Muscle of back (tissue), 11 donors: Measurements from ENCODE around the gene AP3D1. TPM values are rescaled to one million over a fixed set of nuclear protein-coding genes. Genes with fewer than 3 reads are reported as not detected.
"Not testable (repeated sequence)": the region's sequence is repeated elsewhere in the genome, so short reads cannot be mapped to it uniquely, and the experiment has no call there.

Source experiments
- DNase-seq, 3 donors: peaks; one replicate each; pipeline versions ENCODE4 v3.0.0 to v3.0.0-alpha.2; 2013
- polyA plus RNA-seq, 10 donors: library from polyadenylated mRNA; unstranded; fragments of 120-200 nt; gene quantifications; one replicate each; pipeline ENCODE4 v1.2.1, GENCODE V29; 2013; ENCODE audit not compliant: insufficient read length in 10 of 10

The AP3D1 gene
- polyA plus RNA-seq, 10 donors: 52.0 to 77.1 (median 62.3) TPM

DNA sequence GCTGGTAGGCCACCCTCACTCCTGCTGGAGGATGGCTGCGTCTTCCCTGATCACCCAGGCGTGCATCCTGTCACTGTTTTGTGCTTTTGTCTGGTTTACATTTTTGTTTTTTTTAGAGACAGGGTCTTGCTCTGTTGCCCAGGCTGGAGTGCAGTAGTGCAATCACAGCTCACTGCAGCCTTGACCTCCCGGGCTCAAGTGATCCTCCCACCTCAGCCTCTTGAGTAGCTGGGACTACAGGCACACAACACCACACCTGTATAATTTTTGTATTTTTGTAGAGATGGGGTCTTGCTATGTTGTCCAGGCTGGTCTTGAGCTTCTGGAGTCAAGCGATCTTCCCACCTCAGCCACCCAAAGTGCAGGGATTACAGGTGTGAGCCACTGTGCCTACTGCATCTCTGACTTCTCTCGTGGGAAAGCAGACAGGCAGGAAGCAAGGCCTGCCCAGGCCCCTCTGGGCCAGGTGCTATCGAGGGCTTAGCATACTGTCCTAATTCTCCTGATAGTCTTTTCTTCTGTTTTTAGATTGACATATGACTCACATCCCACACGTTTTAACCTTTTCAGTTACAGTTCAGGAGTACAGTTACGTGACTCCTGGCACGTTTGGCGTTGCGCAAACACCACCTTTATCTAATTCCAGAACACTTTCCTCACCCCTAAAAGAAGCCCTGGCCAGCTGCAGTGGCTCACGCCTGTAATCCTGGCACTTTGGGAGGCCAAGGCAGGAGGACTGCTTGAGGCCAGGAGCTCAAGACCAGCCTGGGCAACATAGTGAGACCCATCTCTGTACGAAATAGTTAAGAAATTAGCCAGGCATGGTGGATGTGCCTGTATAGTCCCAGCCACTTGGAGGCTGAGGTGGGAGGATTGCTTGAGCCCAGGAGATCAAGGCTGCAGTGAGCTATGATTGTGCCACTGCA lies 64.4 kb downstream of the AP3D1 start:
- not testable (repeated sequence) for DNase-seq

DNA sequence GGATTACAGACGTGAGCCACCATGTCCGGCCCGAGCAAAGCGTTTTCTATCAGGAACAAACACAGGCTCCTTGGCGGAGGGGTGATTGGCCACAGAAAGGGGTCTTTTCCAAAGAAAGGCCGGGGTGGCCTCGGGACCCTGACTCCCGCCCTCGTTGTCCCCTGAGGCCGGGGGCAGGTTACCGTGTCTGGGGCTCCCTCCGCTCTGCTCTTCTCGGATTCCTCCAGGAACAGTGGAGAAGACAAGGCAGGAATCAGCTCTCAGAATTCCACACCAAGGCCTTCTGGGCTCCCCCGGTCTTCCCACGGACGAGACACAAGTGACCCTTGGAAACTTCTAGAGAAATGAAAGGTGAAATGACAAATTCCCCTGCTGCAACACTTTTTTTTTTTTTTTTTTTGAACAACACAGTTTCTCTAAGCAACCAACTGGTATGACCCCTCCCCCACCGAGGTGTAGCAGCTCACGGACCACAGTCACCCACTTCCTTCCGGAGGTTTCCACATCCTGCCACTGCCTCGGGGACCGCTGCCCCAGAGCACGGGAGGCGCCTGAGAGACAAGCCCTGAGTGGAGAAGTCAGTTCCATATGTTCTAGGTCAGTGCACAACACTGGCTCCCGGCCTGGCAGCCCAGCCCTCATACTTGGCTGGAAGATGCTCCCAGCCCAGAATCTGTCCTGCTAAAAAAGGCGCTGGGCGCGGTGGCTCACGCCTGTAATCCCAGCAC lies 66.2 kb downstream of the AP3D1 start:
- no peak for DNase-seq

DNA sequence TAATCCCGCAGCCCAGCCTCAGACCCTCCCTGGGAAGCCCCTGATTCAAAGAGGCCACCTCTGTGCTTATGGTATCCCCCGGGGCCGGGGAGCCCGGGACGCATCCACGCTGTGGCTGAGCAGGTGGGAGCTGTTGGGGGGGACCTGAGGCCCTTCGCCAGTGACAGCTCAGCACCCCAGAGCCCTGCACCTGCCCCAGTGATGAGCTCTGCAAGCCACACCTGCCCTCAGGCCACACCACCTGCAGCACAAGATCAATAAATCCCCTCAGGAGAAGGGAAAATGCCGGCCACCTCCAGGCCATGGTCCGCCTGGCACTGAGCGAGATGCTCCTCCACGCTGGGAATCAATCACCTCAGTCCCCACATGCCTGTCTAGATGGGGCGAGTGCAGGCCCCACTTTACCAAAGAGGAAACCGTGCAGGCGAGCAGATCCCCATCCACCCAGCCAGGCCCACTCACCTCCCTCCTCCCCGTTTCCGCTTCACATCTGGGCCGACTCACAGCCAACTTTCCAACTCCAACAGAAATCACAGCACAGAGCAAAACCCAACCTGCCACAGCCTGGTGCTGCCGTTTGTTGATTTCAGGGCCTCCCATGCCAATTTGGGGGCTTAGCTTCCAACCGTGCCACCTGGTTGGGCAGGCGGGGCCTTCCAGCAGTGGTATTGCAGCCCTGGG lies 68.1 kb downstream of the AP3D1 start:
- DNase-seq: peak in 1 of 3 donors; percentile 79

DNA sequence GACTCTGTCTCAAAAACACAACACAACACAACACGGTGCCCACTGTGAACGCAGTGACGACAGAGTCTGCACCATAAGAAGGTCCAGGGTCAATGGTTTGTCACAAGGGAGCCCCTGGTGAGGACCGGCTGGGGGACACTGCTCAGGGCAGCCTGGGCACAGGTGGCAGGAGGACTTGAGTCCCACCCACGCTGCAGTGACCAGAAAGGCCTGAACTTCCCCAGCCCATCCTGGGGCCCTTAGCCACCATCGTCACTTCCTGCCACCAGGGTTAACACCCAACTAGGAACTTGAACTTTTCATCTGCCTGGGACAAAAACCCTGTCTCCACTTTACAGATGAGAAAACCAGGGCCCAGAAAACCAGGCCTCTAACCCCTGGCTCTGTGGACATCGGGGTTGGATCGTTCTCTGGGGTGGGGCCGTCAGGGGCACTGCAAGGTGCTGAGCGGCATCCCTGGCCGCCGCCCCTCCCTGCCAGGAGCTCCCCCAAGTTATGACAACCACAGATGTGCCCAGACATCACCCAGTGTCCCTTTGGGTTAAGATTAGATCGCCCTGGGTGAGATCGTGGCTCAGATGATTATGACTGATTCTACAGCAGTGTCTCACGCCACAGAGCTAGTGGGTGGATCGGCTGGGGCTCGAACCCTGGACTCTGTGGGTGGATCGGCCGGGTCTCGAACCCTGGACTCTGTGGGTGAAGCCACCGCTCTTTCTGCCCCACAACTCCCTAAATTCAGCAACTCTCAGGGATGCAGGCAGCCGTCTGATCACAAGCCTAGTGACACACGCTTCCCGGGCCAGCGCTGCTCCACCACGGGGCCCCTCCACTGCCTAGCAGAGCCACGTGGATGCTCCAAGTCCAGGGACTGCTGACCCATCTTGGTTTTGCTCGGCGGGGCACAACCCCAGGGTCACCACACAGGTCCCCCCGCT lies 69.2 kb downstream of the AP3D1 start:
- no peak for DNase-seq

DNA sequence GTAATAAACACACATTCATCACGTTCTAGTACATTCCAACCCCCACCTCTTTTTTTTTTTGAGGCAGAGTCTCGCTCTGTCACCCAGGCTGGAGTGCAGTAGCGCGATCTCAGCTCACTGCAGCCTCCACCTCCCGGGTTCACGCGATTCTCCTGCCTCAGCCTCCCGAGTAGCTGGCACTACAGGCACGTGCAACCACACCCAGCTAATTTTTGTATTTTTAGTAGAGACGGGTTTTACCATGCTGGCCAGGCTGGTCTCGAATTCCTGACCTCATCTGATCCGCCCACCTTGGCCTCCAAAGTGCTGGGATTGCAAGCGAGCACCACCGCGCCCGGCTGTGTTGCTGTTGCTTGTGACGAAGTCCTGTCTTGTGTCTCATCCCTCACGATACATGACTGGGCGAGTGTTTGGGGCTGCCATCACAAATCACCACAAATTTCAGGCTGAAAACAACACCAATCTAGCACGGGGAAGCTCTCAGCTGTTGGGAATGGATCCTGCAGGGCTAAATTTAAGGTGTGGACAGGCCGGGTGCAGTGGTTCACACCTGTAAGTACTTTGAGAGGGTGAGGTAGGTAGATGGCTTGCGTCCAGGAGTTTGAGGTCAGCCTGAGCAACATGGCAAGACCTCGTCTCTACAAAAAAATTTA lies 70.9 kb downstream of the AP3D1 start:
- no peak for DNase-seq

DNA sequence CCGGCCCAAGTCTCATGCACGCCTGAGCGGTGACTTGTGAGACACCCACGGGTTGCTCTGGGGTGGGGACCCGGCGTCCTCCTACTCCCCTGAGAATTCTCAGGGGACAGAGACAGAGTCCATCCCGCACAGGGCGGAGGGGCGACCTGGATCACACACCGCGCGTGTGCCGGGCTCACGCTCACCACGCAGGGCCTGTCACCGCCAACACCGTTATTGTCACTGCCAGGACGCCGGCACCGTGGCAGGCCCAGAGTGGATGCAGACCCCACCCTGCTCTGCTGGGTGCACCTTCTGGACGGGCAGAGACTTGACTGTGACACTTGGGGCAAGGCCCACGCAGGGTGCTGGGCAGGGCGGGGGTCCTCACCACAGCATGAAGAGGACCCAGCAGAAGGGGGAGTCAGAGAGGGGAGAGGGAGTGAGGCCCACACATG lies 71.5 kb downstream of the AP3D1 start:
- DNase-seq: no peak

DNA sequence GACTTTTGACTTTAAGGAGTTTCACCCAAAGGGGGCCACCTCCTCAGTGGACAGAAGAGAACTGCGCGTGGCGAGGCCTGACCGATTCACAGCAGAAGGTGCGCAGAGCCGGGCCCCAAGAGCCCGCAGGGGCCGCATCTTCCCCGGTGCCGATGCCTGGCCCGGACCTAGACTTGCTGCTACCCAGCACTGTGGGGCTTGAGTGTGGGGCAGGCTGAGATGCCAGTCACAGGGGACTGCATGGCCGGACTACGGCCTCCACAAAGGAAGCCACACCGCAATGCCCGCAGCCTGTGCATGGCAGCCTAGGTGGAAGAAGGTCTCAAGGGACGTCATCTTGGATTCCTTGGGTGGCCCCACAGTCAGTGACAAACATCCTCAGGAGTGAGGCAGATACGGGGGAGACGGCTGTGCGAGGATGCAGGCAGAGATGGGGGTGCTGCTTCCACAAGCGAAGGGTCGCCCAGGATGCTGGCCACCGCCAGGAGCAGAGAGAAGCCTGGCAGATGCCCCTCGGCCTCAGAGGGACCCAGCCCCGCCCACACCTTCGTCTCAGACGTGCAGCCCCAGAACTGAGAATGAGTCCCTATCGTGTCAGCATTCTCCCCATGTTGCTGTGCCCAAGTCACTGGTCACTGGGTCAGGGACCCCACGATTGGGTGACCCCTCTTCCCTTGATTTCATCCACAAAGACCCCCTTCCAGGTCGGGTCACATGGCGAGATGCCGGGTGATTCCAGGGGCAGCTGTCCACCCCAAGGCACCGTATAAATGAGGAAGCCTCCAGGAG lies 72.1 kb downstream of the AP3D1 start:
- DNase-seq: no peak

DNA sequence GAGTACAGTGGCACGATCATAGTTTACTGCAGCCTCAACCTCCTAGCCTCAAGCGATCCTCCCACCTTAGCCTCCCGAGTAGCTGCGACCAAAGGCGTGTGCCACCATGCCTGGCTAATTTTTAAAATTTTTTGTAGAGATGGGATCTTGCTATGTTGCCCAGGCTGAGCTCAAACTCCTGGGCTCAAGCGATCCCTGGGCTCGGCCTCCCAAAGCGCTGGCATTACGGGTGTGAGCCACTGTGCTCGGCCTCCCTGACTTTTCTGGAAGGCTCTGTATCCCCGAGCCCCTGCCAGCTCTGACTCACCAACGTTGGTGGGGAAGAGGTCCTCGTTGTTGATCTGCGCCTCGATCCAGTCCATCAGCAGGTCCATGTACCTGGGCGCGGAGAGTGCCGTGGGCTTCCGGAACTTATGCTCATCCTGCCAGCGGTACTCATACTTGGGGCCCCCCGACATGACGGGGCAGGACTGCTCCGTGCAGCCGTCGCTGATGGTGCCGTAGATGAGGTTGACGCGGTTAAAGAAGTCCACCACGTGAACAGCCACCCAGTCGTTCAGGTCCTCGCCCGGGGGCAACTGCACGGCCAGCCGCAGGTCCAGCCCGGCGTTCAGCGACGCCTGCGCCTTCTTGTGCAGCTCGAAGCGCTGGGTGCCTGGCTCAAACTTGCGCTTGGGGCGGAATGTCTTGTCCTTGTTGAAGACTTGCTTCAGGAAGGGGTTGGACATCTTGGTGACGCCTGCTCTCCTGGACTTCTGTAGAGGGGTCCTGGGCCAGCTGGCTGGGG lies 73.3 kb downstream of the AP3D1 start:
- DNase-seq: no peak

DNA sequence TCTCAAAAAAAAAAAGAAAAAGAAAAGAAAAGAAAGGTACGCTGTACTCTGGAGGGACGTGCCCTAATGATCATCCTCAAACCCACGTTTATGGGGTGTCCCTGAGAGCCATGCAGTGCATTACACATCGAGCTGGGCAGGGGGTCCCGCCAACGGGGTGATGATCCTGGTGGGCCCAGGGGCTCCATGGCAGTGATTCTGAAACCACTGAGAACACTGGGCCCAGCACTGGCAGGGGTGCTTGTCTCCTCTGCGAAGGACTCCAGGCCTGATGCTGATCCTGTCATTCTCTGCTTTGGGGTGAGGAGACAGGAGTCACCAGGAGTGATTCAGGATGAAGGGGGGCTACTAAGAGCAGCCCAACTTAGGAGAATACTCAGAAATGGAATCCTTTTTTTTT lies 74.0 kb downstream of the AP3D1 start:
- no peak for DNase-seq

DNA sequence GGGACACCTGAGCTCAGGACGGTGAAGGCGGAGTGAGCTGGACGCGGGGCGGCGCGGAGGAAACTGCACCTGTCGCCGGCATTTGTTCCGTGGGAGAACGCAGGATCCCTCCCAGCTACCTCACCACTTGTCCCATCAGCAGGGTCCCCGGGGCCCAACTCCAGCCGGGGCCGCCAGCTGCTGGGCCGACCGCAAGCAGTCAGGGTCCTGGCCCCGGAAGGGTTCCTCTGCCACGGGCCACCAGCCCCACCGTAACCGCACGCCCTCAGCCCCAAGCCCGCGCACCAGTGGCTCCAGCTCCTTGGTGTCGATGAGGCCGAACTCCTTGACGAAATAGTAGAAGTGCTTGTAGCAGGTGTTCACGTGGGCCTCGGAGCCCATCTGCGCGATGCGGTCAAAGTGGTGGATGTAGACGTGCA lies 74.8 kb downstream of the AP3D1 start:
- no peak for DNase-seq

DNA sequence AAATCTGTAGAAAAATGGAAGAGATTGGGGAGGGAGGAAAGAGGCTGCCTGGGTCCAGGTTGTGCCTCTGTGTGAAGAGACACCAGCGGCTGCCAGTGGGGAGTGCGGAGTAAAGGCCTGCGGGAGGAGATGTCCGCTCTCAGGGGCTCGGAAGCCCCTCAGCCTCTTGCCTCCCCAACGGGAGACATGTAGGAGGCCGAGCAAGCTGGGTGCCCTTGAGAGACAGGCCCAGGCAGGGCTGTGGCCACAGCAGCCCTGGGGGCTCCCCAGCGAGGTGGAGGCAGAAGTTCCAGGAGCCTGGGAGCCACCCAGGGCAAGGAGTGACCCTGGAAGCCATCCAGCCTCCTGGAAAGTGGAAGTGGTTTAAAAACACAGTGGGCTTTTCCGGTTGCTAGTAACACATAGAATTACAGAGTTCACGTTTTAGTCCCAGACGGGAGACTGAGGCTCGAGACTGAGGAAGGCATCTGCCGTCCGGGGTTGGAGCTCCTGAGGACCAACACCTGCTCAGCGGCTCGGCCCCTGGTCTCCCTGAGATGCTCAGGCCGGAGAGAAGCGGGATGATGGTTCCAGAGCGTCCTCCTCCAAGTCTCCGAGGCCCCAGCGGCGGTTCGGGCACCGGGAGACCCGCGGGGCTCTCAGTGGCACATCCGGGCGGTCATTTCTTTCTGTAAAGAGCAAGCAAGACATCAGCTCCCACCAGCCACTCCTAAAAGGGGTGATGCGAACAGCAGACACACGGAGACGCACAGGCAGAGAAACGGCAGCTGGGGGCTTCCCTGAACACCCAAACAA lies 78.4 kb downstream of the AP3D1 start:
- DNase-seq: no peak

DNA sequence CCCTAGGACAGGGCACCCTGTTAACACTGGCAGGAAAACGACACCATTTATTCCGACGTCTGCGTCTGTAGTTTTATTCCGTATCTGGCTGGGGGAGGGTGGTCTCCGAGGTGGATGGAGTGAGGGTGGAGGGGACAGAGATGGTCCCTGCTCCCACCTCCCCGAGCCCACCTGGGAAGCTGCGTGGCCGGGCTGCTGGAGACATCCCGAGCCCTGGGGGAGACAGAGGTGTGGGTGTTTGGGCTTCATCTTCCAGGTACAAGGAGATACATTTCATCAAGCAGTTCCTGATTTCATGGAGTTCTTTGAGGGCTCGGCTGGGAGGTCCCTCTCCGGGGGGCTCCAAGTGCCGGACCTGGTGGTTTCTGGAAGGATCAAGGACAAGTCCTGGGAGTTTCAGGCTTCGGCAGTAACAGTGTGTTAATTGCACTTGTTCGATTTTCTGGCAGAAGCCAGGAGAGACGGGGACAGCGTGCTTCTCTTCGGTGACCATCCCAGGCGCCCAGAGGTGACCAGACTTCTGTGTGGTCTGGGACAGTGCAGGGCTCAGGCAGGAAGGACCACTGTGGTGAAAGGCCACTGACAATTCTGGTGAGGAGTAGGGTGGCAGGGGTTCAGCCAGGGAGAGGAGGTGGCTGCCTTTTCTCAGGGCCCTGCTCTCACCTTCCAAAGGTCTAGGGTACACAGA lies 80.2 kb downstream of the AP3D1 start:
- no peak for DNase-seq

DNA sequence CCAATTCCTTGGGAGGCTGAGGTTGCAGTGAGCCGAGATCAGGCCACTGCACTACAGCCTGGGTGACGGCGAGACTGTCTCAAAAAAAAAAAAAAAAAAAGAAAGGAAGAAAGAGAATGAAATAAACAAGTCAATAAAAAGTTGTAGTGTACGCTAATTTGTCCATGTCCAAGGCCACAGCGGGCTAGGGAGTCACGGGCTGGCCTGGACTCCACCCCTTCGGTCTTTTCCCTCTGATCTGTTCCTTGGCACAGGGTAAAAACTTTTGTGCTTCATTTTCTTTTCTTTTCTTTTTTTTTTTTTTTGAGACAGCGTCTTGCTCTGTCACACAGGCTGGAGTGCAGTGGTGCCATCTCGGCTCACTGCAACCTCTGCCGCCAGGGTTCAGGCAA lies 80.9 kb downstream of the AP3D1 start:
- DNase-seq: no peak

DNA sequence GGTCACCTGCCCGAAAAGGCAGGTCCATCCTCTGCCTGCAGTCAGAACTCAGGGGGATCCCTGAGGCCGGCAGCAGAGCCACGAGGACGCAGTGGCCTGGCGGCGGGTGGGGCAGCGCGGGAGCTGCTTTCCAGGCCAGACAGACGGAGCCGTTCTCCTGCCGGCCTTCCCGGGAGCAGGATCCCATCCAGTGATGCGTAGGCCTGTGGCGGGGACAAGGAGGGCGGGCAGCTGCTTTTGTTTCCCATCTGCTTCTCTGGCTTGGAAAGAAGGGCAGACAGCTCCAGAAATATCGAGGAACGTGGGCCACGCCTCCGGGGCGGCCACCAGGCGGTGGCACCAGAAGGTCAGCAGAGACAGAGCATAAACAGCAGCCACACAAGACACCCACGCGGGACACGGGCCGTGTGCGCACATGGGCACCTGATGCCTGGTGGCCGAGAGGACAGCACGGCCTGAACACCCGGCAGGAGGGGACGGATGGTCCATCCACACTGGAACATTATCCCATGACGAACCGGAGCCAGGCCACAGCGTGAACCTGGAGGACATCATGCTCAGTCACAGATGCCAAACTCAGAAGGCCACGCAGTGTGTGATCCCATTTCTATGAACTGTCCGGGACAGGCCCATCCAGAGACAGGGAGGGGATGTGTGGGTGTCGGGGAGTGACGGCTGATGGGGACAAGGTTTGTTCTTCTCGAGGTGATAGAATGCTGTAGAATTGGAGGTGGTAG lies 86.4 kb downstream of the AP3D1 start:
- no peak for DNase-seq

DNA sequence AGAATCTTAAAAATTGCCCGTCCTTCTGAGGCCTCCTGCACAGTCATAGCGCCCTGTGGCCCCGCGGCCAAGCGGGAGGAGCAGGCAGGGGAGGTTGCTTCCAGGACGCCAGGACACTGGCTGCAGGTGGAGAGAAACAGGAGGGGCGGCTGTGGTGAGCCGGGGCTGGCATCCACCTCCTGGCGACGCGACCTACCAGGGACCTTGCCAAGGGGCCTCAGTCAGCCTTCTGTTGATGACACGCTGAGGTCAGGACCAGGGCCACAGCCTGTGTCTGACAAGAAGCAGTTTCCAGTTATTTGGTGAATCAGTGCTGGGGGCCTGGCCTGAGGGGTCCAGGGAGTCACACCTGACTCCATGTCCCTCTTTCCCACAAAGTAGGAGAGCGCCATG lies 87.0 kb downstream of the AP3D1 start:
- DNase-seq: no peak

DNA sequence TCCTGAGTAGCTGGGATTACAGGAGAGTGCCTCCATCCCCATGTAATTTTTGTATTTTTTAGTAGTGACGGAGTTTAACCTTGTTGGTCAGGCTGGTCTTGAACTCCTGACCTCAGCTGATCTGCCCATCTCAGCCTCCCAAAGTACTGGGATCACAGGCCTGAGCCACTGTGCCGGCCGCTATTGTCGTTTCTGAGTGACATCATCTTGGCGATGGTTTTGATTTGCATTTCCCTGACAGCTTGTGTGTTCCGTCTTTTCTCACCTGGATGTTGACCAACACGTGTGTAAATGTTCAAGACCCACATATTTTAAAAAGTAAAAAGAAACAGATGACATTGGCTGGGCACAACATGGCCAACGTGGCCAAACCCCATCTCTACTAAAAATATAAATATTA lies 87.5 kb downstream of the AP3D1 start:
- DNase-seq: no peak

DNA sequence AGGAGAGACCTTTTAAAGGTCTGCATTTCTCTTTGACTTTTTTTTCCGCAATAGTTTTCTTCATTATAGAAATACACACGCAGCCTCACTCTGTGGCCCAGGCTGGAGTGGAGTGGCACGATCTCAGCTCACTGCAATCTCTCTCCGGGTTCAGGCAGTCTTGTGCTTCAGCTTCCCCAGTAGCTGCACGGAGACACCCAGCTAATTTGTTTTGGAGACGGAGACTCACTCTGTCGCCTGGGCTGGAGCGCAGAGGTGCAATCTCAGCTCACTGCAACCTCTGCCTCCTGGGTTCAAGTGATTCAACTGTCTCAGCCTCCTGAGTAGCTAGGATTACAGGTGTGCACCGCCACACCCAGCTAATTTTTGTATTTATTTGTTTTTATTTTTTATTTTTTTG lies 88.6 kb downstream of the AP3D1 start:
- no peak for DNase-seq
